GM15510 (cell line): ENCODE results near the gene TOP2A.

ENCODE experiments used
- POLR2A ChIP-seq: IDR thresholded peaks from 3 replicates; pipeline ENCODE4 v1.6.1; 2011; ENCODE audit warnings: borderline replicate concordance; ENCODE audit not compliant: insufficient read length; ENCODE audit errors: extremely low read depth

TOP2A gene

DNA sequence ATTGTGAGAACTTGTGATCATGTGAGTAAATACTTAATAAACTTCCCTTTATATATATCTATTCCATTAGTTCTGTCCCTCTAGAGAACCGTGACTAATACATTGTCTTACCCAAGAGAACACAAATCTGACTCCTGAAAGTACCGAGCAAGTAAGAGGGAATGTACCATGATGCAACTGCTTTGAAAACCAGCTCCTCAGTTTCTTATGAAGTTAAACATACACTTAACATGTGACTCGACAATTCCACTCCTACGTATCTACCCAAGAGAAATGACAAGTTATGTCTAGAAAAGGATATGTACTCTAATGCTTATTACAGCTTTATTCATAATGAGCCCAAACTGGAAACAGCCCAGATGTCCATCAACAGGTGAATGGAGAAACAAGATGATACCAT lies 44.4 kb downstream of the TOP2A start:
- no peak for TF ChIP-seq POLR2A

DNA sequence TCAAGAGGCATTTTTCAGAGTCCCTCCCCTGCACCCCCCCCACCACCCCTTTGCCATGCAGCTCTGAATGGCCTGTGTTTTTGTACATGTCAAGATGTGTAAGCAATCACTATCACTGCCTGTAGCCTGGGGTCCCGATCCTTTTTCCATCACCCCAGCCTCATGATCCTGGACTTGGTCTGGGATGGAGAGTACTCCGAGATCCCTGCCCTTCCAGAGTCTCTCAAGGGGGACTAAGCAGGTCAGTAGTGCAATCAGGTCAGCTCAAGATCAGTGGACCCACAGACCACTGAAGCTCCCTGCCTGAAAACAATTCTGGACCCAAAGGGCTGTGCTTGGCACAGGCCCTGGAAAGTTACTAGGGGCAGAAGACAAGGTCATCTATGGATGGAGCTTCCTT lies 45.7 kb downstream of the TOP2A start:
- no peak for TF ChIP-seq POLR2A

- no peak for TF ChIP-seq POLR2A
Observed at GRCh38 chr17:40371261-40371929, 46.3 kb downstream of the TOP2A start.

DNA sequence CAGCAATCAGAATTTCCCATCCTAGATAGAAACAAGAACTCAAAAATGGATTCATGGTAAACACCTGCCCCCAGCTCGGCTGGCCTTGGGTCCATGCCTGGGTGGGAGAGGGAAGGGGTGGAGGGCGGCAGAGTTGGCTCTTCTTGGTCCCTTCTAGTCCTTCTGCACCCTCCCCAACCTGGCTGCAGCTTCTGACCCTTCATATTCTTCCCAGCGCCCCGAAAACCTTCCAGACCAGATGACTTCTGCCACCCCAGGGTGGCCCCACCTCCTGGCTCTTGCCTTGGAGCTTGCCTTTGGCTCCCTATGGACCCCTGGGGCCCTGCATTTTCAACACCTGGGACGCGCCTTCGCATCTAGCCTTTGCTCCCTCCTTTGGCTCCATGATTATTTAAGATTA lies 47.8 kb downstream of the TOP2A start:
- no peak for TF ChIP-seq POLR2A

DNA sequence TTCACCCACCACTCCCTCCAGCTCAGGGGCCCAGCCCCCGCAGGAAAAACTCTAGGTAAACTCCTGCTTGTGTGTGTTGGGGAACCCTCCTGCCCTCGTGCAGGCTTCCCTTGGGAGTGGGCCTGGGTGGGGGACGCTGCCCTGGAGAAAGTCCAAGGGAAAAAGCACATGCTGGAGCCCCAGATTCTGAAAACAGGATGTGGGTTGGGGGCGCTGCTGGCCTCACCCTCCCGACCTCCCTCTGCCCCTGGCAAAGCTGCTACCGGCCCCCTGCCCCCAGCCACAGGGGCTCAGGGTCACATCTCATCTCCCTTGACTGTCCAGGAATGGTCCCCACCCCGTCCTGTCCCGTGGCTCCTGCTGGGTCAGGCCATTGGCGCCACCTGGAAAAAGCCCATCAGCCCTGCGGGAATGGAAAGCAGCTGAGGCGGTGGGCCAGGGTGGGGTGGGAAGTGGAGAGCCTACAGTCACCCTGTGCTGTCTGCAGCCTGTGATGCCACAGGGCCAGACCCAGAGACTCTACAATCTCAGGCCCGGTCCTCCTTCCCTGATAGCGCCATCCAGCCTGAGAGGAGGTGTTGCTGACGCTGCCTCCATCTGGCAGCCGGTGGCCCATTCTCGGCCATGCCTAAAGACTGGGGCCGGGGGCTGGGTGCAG lies 50.7 kb downstream of the TOP2A start:
- TF ChIP-seq POLR2A, result no peak

DNA sequence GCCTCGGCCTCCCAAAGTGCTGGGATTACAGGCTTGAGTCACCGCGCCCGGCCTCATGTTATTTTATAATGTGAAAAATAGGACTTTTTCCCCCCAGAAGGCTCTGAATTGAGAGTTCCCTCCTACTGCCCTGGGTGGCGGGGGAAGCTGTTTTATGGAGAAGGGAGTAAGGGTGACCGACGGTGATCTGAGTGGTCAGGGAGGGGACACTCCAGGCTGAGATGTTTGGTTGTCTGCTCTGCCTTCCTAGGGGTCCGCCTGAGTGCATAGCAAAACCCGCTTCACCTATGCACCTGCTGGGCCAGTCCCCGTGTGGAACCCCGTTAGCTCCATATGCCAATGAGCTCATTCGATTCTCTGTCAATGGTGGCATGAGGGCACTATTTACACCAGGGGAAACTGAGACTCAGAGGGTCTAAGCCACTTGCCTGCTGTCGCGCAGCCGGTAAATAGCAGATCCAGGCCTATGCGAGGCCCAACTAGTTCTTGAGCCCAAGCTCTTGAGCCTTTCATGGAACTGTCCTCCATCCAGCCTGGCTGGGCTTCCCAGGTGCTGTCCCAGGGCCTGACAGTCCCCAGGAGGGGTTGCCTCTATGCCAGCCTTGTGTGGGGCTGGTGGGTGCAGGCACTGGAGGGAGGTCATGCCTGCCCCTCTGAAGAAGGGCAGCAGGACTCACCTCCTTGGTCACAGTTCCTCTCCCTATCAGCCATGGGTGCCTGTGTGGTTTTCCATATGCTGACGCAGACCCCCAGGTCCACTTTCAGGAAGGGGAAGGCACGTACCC lies 51.4 kb downstream of the TOP2A start:
- TF ChIP-seq POLR2A, result no peak

GRCh38 chr17:40364906-40365305 lies 52.8 kb downstream of the TOP2A start:
- no peak for TF ChIP-seq POLR2A

- TF ChIP-seq POLR2A, result no peak
Observed at GRCh38 chr17:40364121-40364861, 53.4 kb downstream of the TOP2A start, which contains the start of gene GJD3. Gene GJD3 (minus strand): TSS chr17:40364737. CDS start chr17:40363815, 922 bp downstream.

DNA sequence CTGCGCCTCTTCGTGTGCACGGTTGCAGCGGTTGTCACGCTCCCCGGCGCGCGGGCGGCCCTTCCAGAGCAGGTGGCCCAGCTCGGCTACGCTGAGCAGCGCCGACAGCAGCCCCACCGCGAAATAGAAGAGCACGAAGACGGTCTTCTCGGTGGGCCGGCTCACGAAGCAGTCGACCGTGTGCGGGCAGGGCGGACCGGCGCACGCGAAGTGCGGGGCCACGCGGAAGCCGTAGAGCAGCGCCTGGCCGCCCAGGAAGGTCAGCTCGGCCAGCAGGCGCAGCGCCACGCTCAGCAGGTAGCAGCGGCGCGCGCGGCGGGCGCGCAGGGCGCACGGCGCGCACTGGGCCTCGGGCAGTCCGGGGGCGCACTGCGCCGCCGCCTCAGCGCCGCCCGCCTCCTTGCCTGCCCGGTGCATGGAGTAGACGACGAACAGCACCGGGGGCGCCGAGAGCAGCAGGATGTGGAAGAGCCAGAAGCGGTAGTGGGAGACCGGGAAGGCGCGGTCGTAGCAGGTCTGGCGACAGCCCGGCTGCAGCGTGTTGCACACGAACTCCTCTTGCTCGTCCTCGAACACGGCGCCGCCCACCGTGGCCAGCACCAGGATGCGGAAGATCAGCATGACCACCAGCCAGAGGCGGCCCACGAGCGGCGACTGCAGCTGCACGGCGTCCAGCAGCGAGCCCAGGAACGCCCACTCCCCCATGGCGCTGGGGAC lies 54.4 kb downstream of the TOP2A start:
- TF ChIP-seq POLR2A, result no peak

DNA sequence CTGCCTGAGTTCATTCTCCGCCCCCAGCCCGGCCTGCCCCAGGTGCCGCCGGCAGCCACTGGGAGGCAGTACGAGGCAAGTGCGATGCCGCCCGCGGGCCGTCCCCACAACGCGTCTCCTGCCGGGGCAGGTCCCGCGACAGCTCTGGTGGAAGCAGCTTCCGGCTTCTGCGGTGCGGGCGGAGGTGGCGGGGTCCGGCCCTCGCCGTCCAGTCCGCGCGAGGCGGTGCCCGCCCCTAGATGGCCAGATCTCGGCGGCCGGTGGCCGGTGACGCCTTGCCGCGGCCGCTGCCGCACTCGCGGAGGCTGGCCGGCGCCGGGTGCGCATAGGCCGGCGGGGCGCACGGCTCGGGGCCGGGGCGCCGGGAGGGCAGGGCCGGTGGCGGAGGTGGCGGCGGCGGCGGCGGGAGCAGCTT lies 55.0 kb downstream of the TOP2A start:
- TF ChIP-seq POLR2A, result peak; percentile 24

DNA sequence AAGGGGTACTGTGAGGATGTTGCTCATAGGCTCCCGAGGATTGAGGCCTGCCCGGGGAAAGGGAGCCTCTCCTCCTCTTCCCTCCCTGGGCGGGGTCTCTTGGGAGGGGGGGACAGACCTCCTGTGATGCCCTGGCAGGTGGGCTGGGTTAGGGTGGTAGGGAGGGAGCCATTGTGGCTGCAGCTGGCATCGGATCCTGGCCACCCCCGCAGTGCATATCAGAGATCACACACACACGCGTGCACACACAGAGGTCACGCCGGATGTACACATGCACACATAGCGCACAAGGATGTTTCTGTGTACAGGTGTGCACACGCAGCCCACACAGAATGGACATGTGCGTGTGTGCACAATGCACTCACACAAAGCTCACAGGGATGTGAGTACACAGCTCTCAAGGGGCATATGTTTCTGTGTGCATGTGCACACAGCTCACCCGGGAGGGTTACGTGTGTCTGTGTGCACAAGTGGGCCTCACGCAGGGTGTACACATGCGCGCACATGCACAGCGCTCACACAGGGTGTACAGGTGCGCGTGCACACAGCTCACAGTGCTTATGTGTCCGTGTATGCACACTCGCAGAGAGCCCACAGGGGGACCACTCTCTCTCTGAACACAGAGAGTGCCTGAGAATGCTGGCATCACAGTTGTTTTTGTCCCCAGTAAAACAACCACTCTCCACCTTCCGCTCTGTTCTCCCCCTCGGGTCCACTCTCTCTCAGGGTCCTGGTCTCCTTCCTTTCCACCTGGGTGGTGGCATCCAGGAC lies 55.6 kb downstream of the TOP2A start:
- TF ChIP-seq POLR2A, result no peak

DNA sequence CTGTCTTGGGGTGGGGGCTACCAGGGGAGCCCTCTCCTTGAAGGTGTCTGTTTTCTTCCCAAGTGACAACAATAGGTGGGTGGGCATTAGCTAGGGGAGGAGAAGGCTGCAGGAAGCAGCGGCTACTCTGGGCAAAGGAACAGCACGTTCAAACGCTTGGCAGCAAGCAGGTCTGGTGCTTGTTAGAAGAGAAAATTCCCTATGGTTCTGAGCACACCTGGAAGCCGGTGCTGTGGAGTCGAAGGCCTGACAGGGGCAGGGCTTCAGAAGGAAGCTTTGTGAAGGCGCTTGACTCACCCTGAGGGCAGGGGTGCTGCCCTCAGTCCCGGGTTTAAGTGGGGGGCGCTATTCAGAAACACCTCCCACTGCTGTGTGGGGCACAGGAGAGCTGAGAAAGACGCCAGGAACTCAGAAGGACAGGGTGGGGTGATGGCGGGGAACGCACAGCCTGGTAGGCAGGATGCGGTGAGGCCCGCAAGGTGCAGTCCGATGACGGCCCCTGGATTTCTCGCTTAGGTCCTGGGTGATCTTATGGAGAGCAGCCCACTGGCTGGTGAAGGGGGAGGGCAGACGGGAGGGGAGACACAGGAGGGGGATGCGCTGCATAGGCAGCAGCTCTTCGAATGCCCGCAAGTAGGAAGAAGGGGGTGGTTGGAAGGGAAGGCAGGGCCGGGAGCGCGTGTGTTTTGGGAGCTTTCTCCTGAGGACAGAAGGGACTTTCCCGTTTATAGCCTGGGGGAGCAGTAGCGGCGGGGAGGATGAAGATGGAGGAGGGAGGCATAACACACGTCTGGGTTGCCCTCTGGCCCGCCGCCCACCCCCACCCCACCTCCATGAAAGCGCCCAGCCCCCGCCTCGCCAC lies 56.4 kb downstream of the TOP2A start:
- TF ChIP-seq POLR2A, result no peak

DNA sequence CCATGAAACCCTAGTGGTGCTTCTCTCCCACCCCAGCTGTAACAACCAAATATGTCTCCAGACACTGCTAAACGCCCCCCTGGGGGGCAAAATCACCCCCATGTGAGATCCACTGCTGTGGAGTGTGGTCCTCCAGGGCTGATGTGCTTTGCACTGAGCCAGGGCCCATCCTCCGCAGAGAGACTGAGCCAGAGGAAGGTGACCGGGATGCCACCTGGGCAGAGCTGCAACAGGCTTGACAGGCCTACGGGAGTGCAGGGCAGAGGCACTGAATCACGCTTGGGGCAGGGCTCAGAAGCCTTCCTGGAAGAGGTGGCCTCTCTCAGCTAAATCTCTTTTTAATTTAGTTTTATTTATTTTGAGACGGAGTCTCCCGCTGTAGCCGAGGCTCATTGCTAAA lies 57.6 kb downstream of the TOP2A start:
- no peak for TF ChIP-seq POLR2A
